Measurements from ENCODE around the gene GGCX. TPM values are rescaled to one million over a fixed set of nuclear protein-coding genes. Genes with fewer than 3 reads are reported as not detected.

The GGCX gene
- total RNA-seq, 1 donor: 11.0 TPM

- Histone ChIP-seq H3K9me3 (ENCODE audit: low read depth, low read length) (no peaks in the 10 kb centered on the region), H3K27me3 (ENCODE audit: insufficient read depth, low read length) (no peaks in the 10 kb centered on the region), H3K4me1 (ENCODE audit: insufficient read depth, low read length) (peaks cover 15% of the 10 kb centered on the region), H3K4me3 (ENCODE audit: low read length) (no peak overlapping the region)
These were observed 31.5 kb downstream of the GGCX start for GRCh38 chr2:85529809-85530208.

GRCh38 chr2:85528355-85528754 lies 32.9 kb downstream of the GGCX start:
- Histone ChIP-seq H3K4me1 (ENCODE audit: insufficient read depth, low read length) (peaks cover 24% of the 10 kb centered on the region), H3K27me3 (ENCODE audit: insufficient read depth, low read length) (no peaks in the 10 kb centered on the region), H3K4me3 (ENCODE audit: low read length) (no peak overlapping the region), H3K9me3 (ENCODE audit: low read depth, low read length) (no peaks in the 10 kb centered on the region)

- peaks cover 24% of the 10 kb centered on the region for H3K4me1 ChIP-seq (ENCODE audit: insufficient read depth, low read length)
- no peaks in the 10 kb centered on the region for H3K9me3 ChIP-seq (ENCODE audit: low read depth, low read length)
- no peak overlapping the region for H3K4me3 ChIP-seq (ENCODE audit: low read length)
- no peaks in the 10 kb centered on the region for H3K27me3 ChIP-seq (ENCODE audit: insufficient read depth, low read length)
These were observed 33.5 kb downstream of the GGCX start for GRCh38 chr2:85527787-85528186.

- no peak overlapping the region for H3K4me3 ChIP-seq (ENCODE audit: low read length)
- peaks cover 24% of the 10 kb centered on the region for H3K4me1 ChIP-seq (ENCODE audit: insufficient read depth, low read length)
- H3K27me3 ChIP-seq (ENCODE audit: insufficient read depth, low read length): no peaks in the 10 kb centered on the region
- H3K9me3 ChIP-seq (ENCODE audit: low read depth, low read length): no peaks in the 10 kb centered on the region
These were observed 35.7 kb downstream of the GGCX start for GRCh38 chr2:85525567-85525966.

GRCh38 chr2:85525029-85525428 lies 36.3 kb downstream of the GGCX start:
- Histone ChIP-seq H3K4me3 (ENCODE audit: low read length) (no peak overlapping the region), H3K27me3 (ENCODE audit: insufficient read depth, low read length) (no peaks in the 10 kb centered on the region), H3K9me3 (ENCODE audit: low read depth, low read length) (no peaks in the 10 kb centered on the region), H3K4me1 (ENCODE audit: insufficient read depth, low read length) (peaks cover 24% of the 10 kb centered on the region)

GRCh38 chr2:85524336-85524908 lies 36.9 kb downstream of the GGCX start:
- no peak overlapping the region for H3K4me3 ChIP-seq (ENCODE audit: low read length)
- H3K9me3 ChIP-seq (ENCODE audit: low read depth, low read length): no peaks in the 10 kb centered on the region
- H3K4me1 ChIP-seq (ENCODE audit: insufficient read depth, low read length): peaks cover 24% of the 10 kb centered on the region
- H3K27me3 ChIP-seq (ENCODE audit: insufficient read depth, low read length): no peaks in the 10 kb centered on the region

GRCh38 chr2:85523903-85524335 lies 37.4 kb downstream of the GGCX start:
- no peaks in the 10 kb centered on the region for H3K27me3 ChIP-seq (ENCODE audit: insufficient read depth, low read length)
- peaks cover 24% of the 10 kb centered on the region for H3K4me1 ChIP-seq (ENCODE audit: insufficient read depth, low read length)
- H3K4me3 ChIP-seq (ENCODE audit: low read length): no peak overlapping the region
- no peaks in the 10 kb centered on the region for H3K9me3 ChIP-seq (ENCODE audit: low read depth, low read length)

- Histone ChIP-seq H3K9me3 (ENCODE audit: low read depth, low read length) (no peaks in the 10 kb centered on the region), H3K4me1 (ENCODE audit: insufficient read depth, low read length) (peaks cover 24% of the 10 kb centered on the region), H3K4me3 (ENCODE audit: low read length) (no peak overlapping the region), H3K27me3 (ENCODE audit: insufficient read depth, low read length) (no peaks in the 10 kb centered on the region)
These were observed 38.0 kb downstream of the GGCX start for GRCh38 chr2:85523062-85523902.

- no peaks in the 10 kb centered on the region for H3K27me3 ChIP-seq (ENCODE audit: insufficient read depth, low read length)
- H3K4me1 ChIP-seq (ENCODE audit: insufficient read depth, low read length): peaks cover 26% of the 10 kb centered on the region
- no peaks in the 10 kb centered on the region for H3K9me3 ChIP-seq (ENCODE audit: low read depth, low read length)
These were observed 39.1 kb downstream of the GGCX start for GRCh38 chr2:85522090-85522647.

GRCh38 chr2:85516653-85517389 lies 44.5 kb downstream of the GGCX start:
- Histone ChIP-seq H3K9me3 (ENCODE audit: low read depth, low read length) (no peaks in the 10 kb centered on the region), H3K4me3 (ENCODE audit: low read length) (peak overlapping the region; percentile 24), H3K4me1 (ENCODE audit: insufficient read depth, low read length) (peaks cover 13% of the 10 kb centered on the region), H3K27me3 (ENCODE audit: insufficient read depth, low read length) (no peaks in the 10 kb centered on the region)

More at GRCh38 chr2:85522090-85522647, 39.1 kb downstream of the GGCX start:
- H3K4me3 ChIP-seq (ENCODE audit: low read length): no peak overlapping the region

GRCh38 chr2:85514323-85514722 lies 47.0 kb downstream of the GGCX start:
- Histone ChIP-seq H3K9me3 (ENCODE audit: low read depth, low read length) (no peaks in the 10 kb centered on the region), H3K27me3 (ENCODE audit: insufficient read depth, low read length) (no peaks in the 10 kb centered on the region), H3K4me1 (ENCODE audit: insufficient read depth, low read length) (peaks cover 25% of the 10 kb centered on the region), H3K4me3 (ENCODE audit: low read length) (no peak overlapping the region)

- H3K4me3 ChIP-seq (ENCODE audit: low read length): no peak overlapping the region
- H3K4me1 ChIP-seq (ENCODE audit: insufficient read depth, low read length): peaks cover 14% of the 10 kb centered on the region
- no peaks in the 10 kb centered on the region for H3K9me3 ChIP-seq (ENCODE audit: low read depth, low read length)
- no peaks in the 10 kb centered on the region for H3K27me3 ChIP-seq (ENCODE audit: insufficient read depth, low read length)
These were observed 50.1 kb downstream of the GGCX start for GRCh38 chr2:85511008-85511811.

- Histone ChIP-seq H3K27me3 (ENCODE audit: insufficient read depth, low read length) (no peaks in the 10 kb centered on the region), H3K9me3 (ENCODE audit: low read depth, low read length) (no peaks in the 10 kb centered on the region)
These were observed 54.5 kb downstream of the GGCX start for GRCh38 chr2:85506768-85507181.

GRCh38 chr2:85505551-85506238 lies 55.6 kb downstream of the GGCX start:
- Histone ChIP-seq H3K9me3 (ENCODE audit: low read depth, low read length) (no peaks in the 10 kb centered on the region), H3K27me3 (ENCODE audit: insufficient read depth, low read length) (no peaks in the 10 kb centered on the region), H3K4me1 (ENCODE audit: insufficient read depth, low read length) (peaks cover 30% of the 10 kb centered on the region), H3K4me3 (ENCODE audit: low read length) (no peak overlapping the region)

More at GRCh38 chr2:85506768-85507181, 54.5 kb downstream of the GGCX start:
- Histone ChIP-seq H3K4me1 (ENCODE audit: insufficient read depth, low read length) (peaks cover 29% of the 10 kb centered on the region), H3K4me3 (ENCODE audit: low read length) (no peak overlapping the region)
